GM12878 (cell line): ENCODE results near the gene MAGI2. TPM values are rescaled to one million over a fixed set of nuclear protein-coding genes. Genes with fewer than 3 reads are reported as not detected.

Experiments
- ATAC-seq: fragments of 200-7000 bp; cut with Tn5 transposase; 3 replicates; pipeline ENCODE4 v1.9.1; 2020; ENCODE audit warnings: mild to moderate bottlenecking, moderate library complexity
- BruUV-seq: library from RNA; stranded (reverse); fragments of 400-500 nt; replicated peaks from 2 replicates; lab custom pipeline; 2021; lab: Mats Ljungman, UMichigan
- CTCF ChIA-PET: fragments of 300-600 bp; sonication (Branson Sonifier 250); formaldehyde crosslinking; extraction: SDS; loops from one replicate; lab custom pipeline; 2021; ENCODE audit warnings: inconsistent platforms; lab: Yijun Ruan, JAX
- POLR2A ChIA-PET: fragments of 350-600 bp; formaldehyde crosslinking; extraction: SDS; loops from one replicate; lab custom pipeline; 2021; ENCODE audit warnings: inconsistent platforms; lab: Charles Lee
- RAD21 ChIA-PET: fragments of 300-600 bp; sonication (Branson Sonifier 250); formaldehyde crosslinking; loops from one replicate; lab custom pipeline; 2023; ENCODE audit warnings: antibody characterized with exemption; ENCODE audit not compliant: unreplicated experiment; lab: Charles Lee
- SMC1A ChIA-PET: fragments of 300-600 bp; sonication (Branson Sonifier 250); formaldehyde crosslinking; loops from one replicate; lab custom pipeline; 2023; ENCODE audit not compliant: unreplicated experiment, uncharacterized antibody; lab: Charles Lee
- DNase-seq: peaks from one replicate; pipeline ENCODE4 v3.0.0-alpha.2; 2011; ENCODE audit warnings: low read depth, low spot score
- FAIRE-seq: peaks from 3 replicates; lab custom pipeline; 2011; peaks lifted over from hg19 to GRCh38; lab: Jason Lieb, UNC
- H2AFZ ChIP-seq: 2 replicates; pipeline ENCODE4 v1.6.0; 2011; ENCODE audit warnings: low read depth, low read length, control low read depth; ENCODE audit not compliant: control insufficient read depth
- H3K27ac ChIP-seq: 2 replicates; pipeline ENCODE4 v1.5.1; 2011; ENCODE audit warnings: control low read depth; ENCODE audit not compliant: control insufficient read depth, insufficient read depth
- H3K27me3 ChIP-seq, 2 experiments: replicated peaks in 1 of 2; 2 replicates each; pipeline versions ENCODE4 v1.6.0 to v1.6.1; 2011; ENCODE audit warnings: low read length in 1 of 2; ENCODE audit not compliant: control insufficient read depth in 2 of 2, insufficient read depth in 2 of 2
- H3K36me3 ChIP-seq, 2 experiments: 2 replicates each; pipeline ENCODE4 v1.5.1; 2011; ENCODE audit warnings: low read length in 1 of 2; ENCODE audit not compliant: control insufficient read depth in 2 of 2, insufficient read depth in 2 of 2
- H3K4me1 ChIP-seq: 2 replicates; pipeline ENCODE4 v1.6.1; 2011; ENCODE audit warnings: mild to moderate bottlenecking, low read length, moderate library complexity, mixed read lengths; ENCODE audit not compliant: control insufficient read depth, insufficient read depth
- H3K4me2 ChIP-seq: 2 replicates; pipeline ENCODE4 v1.6.0; 2011; ENCODE audit warnings: control low read depth; ENCODE audit not compliant: control insufficient read depth, insufficient read depth
- H3K4me3 ChIP-seq: fragments of 200-600 bp; sonication (generic); 2 replicates; pipeline ENCODE4 v1.5.1; 2016
- H3K79me2 ChIP-seq: 2 replicates; pipeline ENCODE4 v1.6.0; 2011; ENCODE audit warnings: low read length; ENCODE audit not compliant: control insufficient read depth, insufficient read depth
- H3K9ac ChIP-seq: 2 replicates; pipeline ENCODE4 v1.8.0; 2011; ENCODE audit warnings: low read length, control low read depth, mixed read lengths; ENCODE audit not compliant: control insufficient read depth, insufficient read depth
- H3K9me3 ChIP-seq: replicated peaks from 3 replicates; pipeline ENCODE4 v1.5.1; 2011; ENCODE audit warnings: mild to moderate bottlenecking, low read length; ENCODE audit not compliant: control insufficient read depth, insufficient read depth
- H4K20me1 ChIP-seq: 2 replicates; pipeline ENCODE4 v1.6.0; 2011; ENCODE audit not compliant: control insufficient read depth, insufficient read depth
- ASH2L ChIP-seq: fragments of 300-600, 200-600 bp; sonication (generic); IDR thresholded peaks from 2 replicates; pipeline ENCODE4 v1.6.1; 2017; ENCODE audit warnings: low read depth, mild to moderate bottlenecking, borderline replicate concordance
- CREB1 ChIP-seq: IDR thresholded peaks from 2 replicates; pipeline ENCODE4 v1.6.1; 2012; ENCODE audit warnings: low read depth, mild to moderate bottlenecking, inconsistent platforms
- GABPA ChIP-seq: IDR thresholded peaks from 2 replicates; pipeline ENCODE4 v1.6.1; 2014; ENCODE audit warnings: antibody characterized with exemption, low read depth, mild to moderate bottlenecking, inconsistent platforms
- HDAC6 ChIP-seq: fragments of 200-600 bp; sonication (generic); IDR thresholded peaks from one replicate; pipeline ENCODE4 v1.8.0; 2017; ENCODE audit warnings: antibody characterized with exemption; ENCODE audit not compliant: unreplicated experiment
- JUND ChIP-seq: IDR thresholded peaks from 2 replicates; pipeline ENCODE4 v1.6.1; 2012; ENCODE audit warnings: low read depth, mild to moderate bottlenecking, low read length, improper control_type of control experiment, moderate library complexity
- MTA2 ChIP-seq: fragments of 450-650 bp; IDR thresholded peaks from 2 replicates; pipeline ENCODE4 v1.6.1; 2016; ENCODE audit warnings: low read depth, mild to moderate bottlenecking, moderate library complexity
- PML ChIP-seq: IDR thresholded peaks from 2 replicates; pipeline ENCODE4 v1.6.1; 2012; ENCODE audit warnings: low read length, inconsistent platforms
- SIN3A ChIP-seq: IDR thresholded peaks from 2 replicates; pipeline ENCODE4 v1.6.1; 2012; ENCODE audit warnings: low read depth, low read length, improper control_type of control experiment
- SKIL ChIP-seq: fragments of 450-650 bp; IDR thresholded peaks from 2 replicates; pipeline ENCODE4 v1.6.1; 2017; ENCODE audit warnings: mild to moderate bottlenecking, low read depth, inconsistent platforms; ENCODE audit not compliant: poor library complexity, severe bottlenecking
- SRF ChIP-seq, 2 experiments: IDR thresholded peaks; 2 replicates each; pipeline ENCODE4 v1.6.1; 2011; ENCODE audit warnings: low read depth in 2 of 2, low read length in 2 of 2, mild to moderate bottlenecking in 1 of 2, moderate library complexity in 1 of 2
- YY1 ChIP-seq: IDR thresholded peaks from 2 replicates; pipeline ENCODE4 v1.6.1; 2011; ENCODE audit warnings: low read depth, mild to moderate bottlenecking, low read length
- ZBED1 ChIP-seq: IDR thresholded peaks from 2 replicates; pipeline ENCODE4 v1.6.1; 2016; ENCODE audit warnings: borderline replicate concordance
- ZNF24 ChIP-seq: fragments of 450-650 bp; IDR thresholded peaks from 2 replicates; pipeline ENCODE4 v1.6.1; 2017; ENCODE audit warnings: antibody characterized with exemption, mild to moderate bottlenecking
- ZSCAN29 ChIP-seq: fragments of 450-650 bp; IDR thresholded peaks from 2 replicates; pipeline ENCODE4 v1.6.1; 2017; ENCODE audit warnings: mild to moderate bottlenecking, moderate library complexity
- WGBS: methylation state at CpG from one replicate; pipeline ENCODE4 v1.1.6; 2016; ENCODE audit warnings: low lambda C conversion rate; ENCODE audit not compliant: insufficient replicate concordance, insufficient coverage; ENCODE audit errors: missing lambda C conversion rate; 5-methylcytosine and 5-hydroxymethylcytosine counted together
- in situ Hi-C: fragments of 300-500 bp; cut with MboI; formaldehyde crosslinking; loops from 9 replicates; pipeline ENCODE4 v1.14.3; 2018; ENCODE audit warnings: mixed read lengths
- intact Hi-C: fragments of 100-400 bp; cut with micrococcal nuclease; formaldehyde crosslinking; loops from one replicate; pipeline ENCODE4 v1.14.2; 2022; ENCODE audit not compliant: unreplicated experiment
- polyA plus RNA-seq, 11 experiments: library from polyadenylated mRNA; depleted of rRNA in 4 of 11; unstranded in 6 of 11; stranded (reverse) in 5 of 11; fragments of >200 nt; fragmentation: Nextera tagmentation in 4 of 11; fragmentation: Illumina TruSeq in 1 of 11; extraction: Ambion mirVana in 4 of 11; extraction: Trizol in 1 of 11; gene quantifications; 1 replicate in 1 of 11; 2 replicates in 10 of 11; pipeline versions ENCODE4 v1.2.1 to v1.2.3, GENCODE V29; 2011 to 2016; ENCODE audit warnings: inconsistent platforms in 2 of 11, missing spikeins in 2 of 11, low read depth in 1 of 11
- total RNA-seq, 4 experiments: library from RNA; depleted of rRNA in 3 of 4; stranded (reverse); fragments of >200 nt in 3 of 4; fragmentation: Illumina TruSeq in 1 of 4; extraction: Trizol in 1 of 4; gene quantifications; 2 replicates each; pipeline versions ENCODE4 v1.2.1 to v1.2.3, GENCODE V29; 2013 to 2021
- TF ChIP-seq, protein P1 (sequence below): IDR thresholded peaks from 2 replicates; pipeline ENCODE4 v1.6.1; 2011; ENCODE audit warnings: low read depth, low read length, improper control_type of control experiment, borderline replicate concordance

Gene MAGI2
- total and polyA plus RNA-seq, 10 of the 15 experiments (the other 5 are each of a cell fraction or from before 2014, with no cell fraction given), result 0.01 to 0.31 (median 0.05) TPM; not detected in 2

GRCh38 chr7:78350391-78350790 lies 1103.1 kb downstream of the MAGI2 start:
- Histone ChIP-seq H3K36me3 (no peaks in the 10 kb centered on the region), H3K4me2 (no peak overlapping the region), H3K4me1 (no peaks in the 10 kb centered on the region), H3K9me3 (no peaks in the 10 kb centered on the region), H3K9ac (no peak overlapping the region), H4K20me1 (no peaks in the 10 kb centered on the region), H3K4me3 (no peak overlapping the region), H3K27me3 (no peaks in the 10 kb centered on the region; a peak in 1 of 4 replicates), H2AFZ (no peak overlapping the region), H3K27ac (no peak overlapping the region), H3K79me2 (no peaks in the 10 kb centered on the region)
- 0% methylated on average over 1 of the region's 1 CpG for WGBS
- POLR2A ChIA-PET, result no interaction called here
- CTCF ChIA-PET, result interaction anchor here (0.5 kb wide), 1 partner anchor 1220 kb away, joined by 3 read pairs; no protein-coding TSS in a partner anchor
- ATAC-seq (no peak), DNase-seq (no peak), FAIRE-seq (no peak)
- no TSS peak for BruUV-seq
- intact Hi-C loops (no loop called here), in situ Hi-C loops (no loop called here)
- no peak for TF ChIP-seq PML
- TF ChIP-seq JUND, result no peak
- no peak for TF ChIP-seq MTA2
- no peak for TF ChIP-seq GABPA
- no peak for TF ChIP-seq ZSCAN29
- TF ChIP-seq HDAC6, result no peak
- TF ChIP-seq CREB1, result no peak
- TF ChIP-seq SRF (IDR thresholded peaks at IDR 0.05; ENCODE audit: low read depth in 2 of 2, low read length in 2 of 2), result no peak
- TF ChIP-seq ZNF24, result no peak
- TF ChIP-seq SKIL, result no peak
- TF ChIP-seq ZBED1, result no peak
- no peak for TF ChIP-seq YY1
- TF ChIP-seq, protein P1, sequence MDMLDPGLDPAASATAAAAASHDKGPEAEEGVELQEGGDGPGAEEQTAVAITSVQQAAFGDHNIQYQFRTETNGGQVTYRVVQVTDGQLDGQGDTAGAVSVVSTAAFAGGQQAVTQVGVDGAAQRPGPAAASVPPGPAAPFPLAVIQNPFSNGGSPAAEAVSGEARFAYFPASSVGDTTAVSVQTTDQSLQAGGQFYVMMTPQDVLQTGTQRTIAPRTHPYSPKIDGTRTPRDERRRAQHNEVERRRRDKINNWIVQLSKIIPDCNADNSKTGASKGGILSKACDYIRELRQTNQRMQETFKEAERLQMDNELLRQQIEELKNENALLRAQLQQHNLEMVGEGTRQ, result no peak
- no peak for TF ChIP-seq SIN3A
- no peak for TF ChIP-seq ASH2L
- RAD21 ChIA-PET, result no interaction called here
- SMC1A ChIA-PET, result no interaction called here
